Muscle of back (tissue), 13 donors: ENCODE measurements around the gene OR52N4. TPM values are rescaled to one million over a fixed set of nuclear protein-coding genes. Genes with fewer than 3 reads are reported as not detected.
"Not testable (repeated sequence)": the region's sequence is repeated elsewhere in the genome, so short reads cannot be mapped to it uniquely, and the experiment has no call there.

ENCODE experiments used
- DNase-seq, 3 donors: peaks; one replicate each; pipeline versions ENCODE4 v3.0.0 to v3.0.0-alpha.2; 2013
- long read RNA-seq, 9 donors: transcript quantifications; one replicate each; lab custom pipeline, GENCODE V29; 2026
- polyA plus RNA-seq, 10 donors: library from polyadenylated mRNA; unstranded; fragments of 120-200 nt; gene quantifications; one replicate each; pipeline ENCODE4 v1.2.1, GENCODE V29; 2013; ENCODE audit not compliant: insufficient read length in 10 of 10

The OR52N4 gene
- polyA plus RNA-seq = under 1 TPM in 1 of 10 donors, not detected in 9; 0.18 TPM
- long read RNA-seq, donor 1 = 0 reads
- long read RNA-seq, donor 2 = 0 reads
- long read RNA-seq, donor 3 = 0 reads
- long read RNA-seq, donor 4 = 0 reads
- long read RNA-seq, donor 5 = 0 reads
- long read RNA-seq, donor 6 = 0 reads
- long read RNA-seq, donor 7 = 0 reads
- long read RNA-seq, donor 8 = 0 reads
- long read RNA-seq, donor 9 = 0 reads

- no peak for DNase-seq
These were observed at the start of gene OR52N4 for GRCh38 chr11:5753943-5754342. OR52N4 (plus strand) TSS chr11:5754243; CDS start chr11:5754741, 498 bp downstream.

GRCh38 chr11:5705688-5706087 is 48.4 kb upstream of the OR52N4 start:
- DNase-seq = no peak

GRCh38 chr11:5712507-5712906 is 41.5 kb upstream of the OR52N4 start:
- no peak for DNase-seq

- DNase-seq = no peak
These were observed 40.3 kb upstream of the OR52N4 start for GRCh38 chr11:5713695-5714094.

GRCh38 chr11:5716518-5716917 is 37.5 kb upstream of the OR52N4 start:
- DNase-seq = not testable (repeated sequence)

GRCh38 chr11:5719703-5720495 is 34.1 kb upstream of the OR52N4 start:
- DNase-seq = no peak

- DNase-seq = no peak
These were observed 31.4 kb upstream of the OR52N4 start for GRCh38 chr11:5722622-5723021.

GRCh38 chr11:5726351-5726750 is 27.7 kb upstream of the OR52N4 start:
- no peak for DNase-seq

- no peak for DNase-seq
These were observed 26.4 kb upstream of the OR52N4 start for GRCh38 chr11:5727691-5728090.

- no peak for DNase-seq
These were observed 17.6 kb upstream of the OR52N4 start, which contains the start of gene OR56B1 for GRCh38 chr11:5736396-5736795. OR56B1 (plus strand) TSS chr11:5736448; CDS start chr11:5736517, 69 bp downstream.

- no peak for DNase-seq
These were observed 17.0 kb upstream of the OR52N4 start for GRCh38 chr11:5737091-5737490.

- DNase-seq = no peak
These were observed 16.2 kb upstream of the OR52N4 start for GRCh38 chr11:5737670-5738392.

- no peak for DNase-seq
These were observed 15.6 kb upstream of the OR52N4 start for GRCh38 chr11:5738431-5738830.

GRCh38 chr11:5746614-5747013 is 7.4 kb upstream of the OR52N4 start:
- DNase-seq = no peak

GRCh38 chr11:5749836-5750235 is 4.2 kb upstream of the OR52N4 start:
- DNase-seq = no peak

- DNase-seq = no peak
These were observed 13.0 kb downstream of the OR52N4 start for GRCh38 chr11:5767056-5767455.

- no peak for DNase-seq
These were observed 29.2 kb downstream of the OR52N4 start, which contains the start of gene OR52N5 for GRCh38 chr11:5783255-5783654. OR52N5 (minus strand) TSS chr11:5783355; CDS start chr11:5778634, 4,721 bp downstream.

- no peak for DNase-seq
These were observed 37.1 kb downstream of the OR52N4 start, which contains the start of gene OR52N1 for GRCh38 chr11:5791165-5791564. OR52N1 (minus strand) TSS chr11:5791265; CDS start chr11:5788816, 2,449 bp downstream.

GRCh38 chr11:5796541-5796940 is 42.5 kb downstream of the OR52N4 start:
- DNase-seq = no peak

- DNase-seq = no peak
These were observed 49.9 kb downstream of the OR52N4 start for GRCh38 chr11:5803982-5804381.
